IPS-20b (cell line): ENCODE measurements around the gene FAM98C.
A peak's percentile ranks its signal among the peaks of the same experiment; 100 is the strongest.

Experiments
- H3K27ac ChIP-seq: one replicate; pipeline ENCODE4 v1.5.1; 2013; ENCODE audit warnings: low read length
- H3K27me3 ChIP-seq: 2 replicates; pipeline ENCODE4 v1.6.1; 2013; ENCODE audit warnings: mild to moderate bottlenecking, low read length, inconsistent platforms; ENCODE audit not compliant: insufficient read depth
- H3K36me3 ChIP-seq: 2 replicates; pipeline ENCODE4 v1.6.1; 2013; ENCODE audit warnings: low read depth, mild to moderate bottlenecking, inconsistent platforms, low read length, moderate library complexity; ENCODE audit not compliant: insufficient read depth
- H3K4me1 ChIP-seq: 2 replicates; pipeline ENCODE4 v1.6.1; 2013; ENCODE audit warnings: mild to moderate bottlenecking, control low read depth, inconsistent platforms, low read length, moderate library complexity; ENCODE audit not compliant: insufficient read depth
- H3K4me3 ChIP-seq: 2 replicates; pipeline ENCODE4 v1.5.1; 2013; ENCODE audit warnings: mild to moderate bottlenecking, low read length, inconsistent platforms
- H3K9ac ChIP-seq: 2 replicates; pipeline ENCODE4 v1.6.1; 2013; ENCODE audit warnings: low read depth, mild to moderate bottlenecking, inconsistent platforms, low read length, moderate library complexity
- H3K9me3 ChIP-seq: 2 replicates; pipeline ENCODE4 v1.6.1; 2013; ENCODE audit warnings: mild to moderate bottlenecking, low read depth, low read length, inconsistent platforms; ENCODE audit not compliant: insufficient read depth

The FAM98C gene

GRCh38 chr19:38389101-38389925, 13.6 kb upstream of the FAM98C start:
- peak overlapping the region; percentile 98 for H3K27ac ChIP-seq
- H3K9ac ChIP-seq = peak overlapping the region; percentile 93; the same call in 1 of the 2 replicates
- no peaks in the 10 kb centered on the region for H3K9me3 ChIP-seq
- peak overlapping the region; percentile 99 for H3K4me3 ChIP-seq
- peaks cover 14% of the 10 kb centered on the region for H3K4me1 ChIP-seq
- peaks cover 16% of the 10 kb centered on the region for H3K36me3 ChIP-seq
- H3K27me3 ChIP-seq = peaks cover 7% of the 10 kb centered on the region; the same call in 1 of the 2 replicates

GRCh38 chr19:38389957-38390924, 12.7 kb upstream of the FAM98C start:
- peak overlapping the region; percentile 23; the same call in 1 of the 2 replicates for H3K9ac ChIP-seq

DNA sequence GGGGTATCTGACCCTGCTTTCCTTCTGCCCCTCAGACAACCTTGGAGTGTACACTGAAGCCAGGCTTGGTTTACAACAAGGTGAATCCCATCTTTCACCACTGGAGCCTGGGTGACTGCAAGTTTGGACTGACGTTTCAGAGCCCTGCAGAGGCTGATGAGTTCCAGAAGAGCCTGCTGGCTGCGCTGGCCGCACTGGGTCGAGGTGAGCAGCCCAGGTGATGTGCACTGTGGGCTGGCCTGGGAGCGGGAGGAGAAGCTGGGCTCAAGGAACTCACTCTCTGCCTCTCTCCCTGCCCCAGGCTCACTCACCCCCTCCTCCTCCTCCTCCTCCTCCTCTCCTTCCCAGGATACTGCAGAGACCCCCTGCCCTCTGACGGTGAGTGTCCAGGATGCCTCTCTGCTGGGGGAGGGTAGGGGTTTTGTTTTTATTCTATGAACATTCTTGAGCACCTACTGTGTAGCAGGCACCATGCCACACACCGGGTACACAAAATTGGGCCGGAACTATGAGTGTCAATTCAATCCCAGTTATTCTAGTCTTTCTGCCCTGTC, 10.9 kb upstream of the FAM98C start:
- H3K4me3 ChIP-seq = no peak overlapping the region
- peaks cover 5% of the 10 kb centered on the region; the same call in 1 of the 2 replicates for H3K27me3 ChIP-seq

More at GRCh38 chr19:38389957-38390924, 12.7 kb upstream of the FAM98C start:
- Histone ChIP-seq H3K27me3 (peaks cover 7% of the 10 kb centered on the region; the same call in 1 of the 2 replicates), H3K4me1 (peaks cover 18% of the 10 kb centered on the region), H3K36me3 (peaks cover 16% of the 10 kb centered on the region), H3K27ac (no peak overlapping the region), H3K9me3 (no peaks in the 10 kb centered on the region), H3K4me3 (peak overlapping the region; percentile 99)

DNA sequence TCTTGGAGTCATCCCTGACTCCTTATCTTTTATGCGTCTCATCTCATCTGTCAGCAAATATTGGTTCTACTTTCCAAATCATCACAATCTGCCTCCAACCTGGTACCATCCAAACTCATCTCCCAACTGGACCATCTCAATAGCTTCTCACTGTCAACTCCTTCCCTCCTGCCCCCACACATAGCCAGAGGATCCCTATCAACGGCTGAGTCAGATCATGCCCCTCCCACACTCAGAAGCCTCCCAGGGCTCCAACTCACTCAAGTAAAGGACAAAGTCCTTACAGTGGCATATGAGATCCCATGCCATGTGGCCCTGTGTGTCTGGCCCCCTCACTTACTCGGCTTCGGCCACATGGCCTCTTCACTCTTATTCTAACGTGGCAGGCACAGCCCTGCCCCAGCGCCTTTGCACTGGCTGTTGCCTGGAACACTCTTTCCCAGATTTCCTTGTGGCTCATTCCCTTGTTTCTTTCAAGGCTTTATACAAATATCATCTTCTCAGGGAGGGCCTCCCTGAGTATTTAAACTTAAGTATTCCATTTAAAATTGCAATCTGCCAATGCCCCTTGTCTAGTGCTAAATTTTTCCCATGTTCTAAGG, 10.1 kb upstream of the FAM98C start:
- H3K27me3 ChIP-seq = peaks cover 13% of the 10 kb centered on the region; the same call in 1 of the 2 replicates
- no peak overlapping the region for H3K27ac ChIP-seq
- H3K36me3 ChIP-seq = peaks cover 23% of the 10 kb centered on the region
- H3K4me3 ChIP-seq = no peak overlapping the region
- no peak overlapping the region for H3K9ac ChIP-seq
- no peaks in the 10 kb centered on the region for H3K9me3 ChIP-seq
- peaks cover 18% of the 10 kb centered on the region for H3K4me1 ChIP-seq

More for the DNA sequence above, 10.9 kb upstream of the FAM98C start:
- H3K9me3 ChIP-seq = no peaks in the 10 kb centered on the region
- H3K36me3 ChIP-seq = peaks cover 23% of the 10 kb centered on the region
- no peak overlapping the region for H3K9ac ChIP-seq
- peaks cover 18% of the 10 kb centered on the region for H3K4me1 ChIP-seq
- no peak overlapping the region for H3K27ac ChIP-seq

DNA sequence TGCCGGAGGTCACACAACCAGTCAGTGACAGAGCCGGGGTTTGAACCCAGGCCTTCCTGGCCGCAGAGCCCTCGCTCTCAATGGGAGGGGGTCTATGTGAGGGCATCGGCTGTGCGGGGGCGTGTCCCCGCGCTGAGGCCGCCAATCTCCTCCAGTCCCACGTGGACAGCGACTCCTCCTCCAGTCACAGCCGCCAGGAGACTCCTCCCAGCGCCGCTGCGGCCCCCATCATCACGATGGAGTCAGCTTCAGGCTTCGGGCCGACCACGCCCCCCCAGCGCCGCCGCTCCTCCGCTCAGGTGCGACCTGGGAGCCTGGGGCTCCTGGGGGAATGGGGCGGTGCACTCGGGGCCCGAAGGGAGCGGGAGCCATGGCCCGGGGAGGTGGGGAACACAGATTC, 8.4 kb upstream of the FAM98C start:
- Histone ChIP-seq H3K27me3 (peaks cover 29% of the 10 kb centered on the region), H3K4me1 (peaks cover 18% of the 10 kb centered on the region), H3K4me3 (peak overlapping the region; percentile 29; the same call in 1 of the 2 replicates)

DNA sequence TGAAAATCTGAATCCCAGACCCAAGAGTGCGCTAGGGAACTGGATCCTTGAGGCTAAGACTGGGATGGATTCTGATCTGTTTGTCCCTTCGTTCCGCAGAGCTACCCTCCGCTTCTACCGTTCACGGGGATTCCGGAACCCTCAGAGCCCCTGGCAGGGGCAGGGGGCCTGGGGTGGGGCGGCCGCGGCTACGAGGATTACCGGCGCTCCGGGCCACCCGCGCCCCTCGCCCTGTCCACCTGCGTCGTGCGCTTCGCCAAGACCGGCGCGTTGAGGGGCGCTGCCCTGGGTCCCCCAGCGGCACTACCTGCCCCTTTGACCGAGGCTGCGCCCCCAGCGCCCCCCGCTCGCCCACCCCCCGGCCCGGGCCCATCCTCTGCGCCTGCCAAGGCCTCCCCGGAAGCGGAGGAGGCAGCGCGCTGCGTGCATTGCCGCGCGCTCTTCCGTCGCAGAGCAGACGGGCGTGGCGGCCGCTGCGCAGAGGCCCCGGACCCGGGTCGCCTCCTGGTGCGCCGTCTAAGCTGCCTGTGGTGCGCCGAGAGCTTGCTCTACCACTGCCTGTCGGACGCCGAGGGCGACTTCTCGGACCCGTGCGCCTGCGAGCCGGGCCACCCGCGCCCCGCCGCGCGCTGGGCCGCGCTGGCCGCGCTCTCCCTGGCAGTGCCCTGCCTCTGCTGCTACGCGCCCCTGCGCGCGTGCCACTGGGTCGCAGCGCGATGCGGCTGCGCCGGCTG, 7.3 kb upstream of the FAM98C start:
- Histone ChIP-seq H3K9ac (no peak overlapping the region), H3K4me1 (peaks cover 12% of the 10 kb centered on the region), H3K27ac (no peak overlapping the region), H3K36me3 (peaks cover 23% of the 10 kb centered on the region), H3K4me3 (no peak overlapping the region), H3K27me3 (peaks cover 39% of the 10 kb centered on the region), H3K9me3 (no peaks in the 10 kb centered on the region)

More for the DNA sequence above, 8.4 kb upstream of the FAM98C start:
- H3K9me3 ChIP-seq = no peaks in the 10 kb centered on the region
- H3K27ac ChIP-seq = no peak overlapping the region
- no peak overlapping the region; the same call in 1 of the 2 replicates for H3K9ac ChIP-seq
- H3K36me3 ChIP-seq = peaks cover 23% of the 10 kb centered on the region

DNA sequence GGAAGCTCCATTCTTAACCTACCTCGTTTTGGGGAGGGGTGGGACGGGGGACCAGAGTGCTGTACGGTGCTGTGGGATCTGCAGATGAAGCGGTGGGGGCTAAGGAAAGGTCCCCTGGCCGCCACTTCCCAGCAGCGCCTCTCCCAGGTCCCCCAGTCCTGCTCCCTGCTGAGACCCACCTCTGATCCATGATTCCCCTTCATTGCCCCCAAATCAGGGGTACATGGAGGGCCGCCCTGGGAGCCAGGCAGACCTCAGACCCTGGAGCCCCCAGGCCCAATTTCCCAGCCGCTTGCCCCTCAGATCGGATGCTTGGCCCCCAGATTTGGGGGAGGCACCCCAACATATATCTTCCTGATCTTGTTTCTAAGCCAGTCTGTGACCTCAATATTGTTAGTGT, 3.8 kb upstream of the FAM98C start:
- no peak overlapping the region for H3K9ac ChIP-seq
- H3K27me3 ChIP-seq = peaks cover 56% of the 10 kb centered on the region
- peaks cover 5% of the 10 kb centered on the region; the same call in 1 of the 2 replicates for H3K4me1 ChIP-seq
- H3K4me3 ChIP-seq = no peak overlapping the region
- H3K36me3 ChIP-seq = peaks cover 8% of the 10 kb centered on the region; the same call in 1 of the 2 replicates
- H3K27ac ChIP-seq = no peak overlapping the region
- H3K9me3 ChIP-seq = no peaks in the 10 kb centered on the region

DNA sequence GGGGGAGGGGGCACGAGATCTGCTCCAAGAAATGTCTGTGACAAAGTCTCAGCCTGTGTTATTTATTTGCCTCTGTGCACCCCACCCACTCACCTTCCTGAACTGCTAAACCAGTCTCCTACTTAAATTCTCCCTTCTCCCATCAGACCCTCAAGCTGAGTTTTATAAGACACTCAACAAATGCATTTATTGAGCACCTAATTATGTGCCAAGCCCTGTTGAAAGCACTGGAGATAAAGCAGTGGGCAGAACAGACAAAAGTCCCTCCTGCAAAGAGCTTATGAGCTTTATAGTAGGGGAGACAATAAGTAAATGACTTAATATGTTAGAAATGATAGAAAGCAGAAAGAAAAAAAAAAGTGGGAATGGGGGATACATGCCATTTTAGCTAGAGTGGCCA, 3.4 kb upstream of the FAM98C start:
- Histone ChIP-seq H3K27ac (no peak overlapping the region), H3K36me3 (peaks cover 8% of the 10 kb centered on the region; the same call in 1 of the 2 replicates), H3K27me3 (peaks cover 56% of the 10 kb centered on the region), H3K9me3 (no peaks in the 10 kb centered on the region), H3K4me3 (no peak overlapping the region), H3K9ac (no peak overlapping the region), H3K4me1 (peaks cover 5% of the 10 kb centered on the region; the same call in 1 of the 2 replicates)

DNA sequence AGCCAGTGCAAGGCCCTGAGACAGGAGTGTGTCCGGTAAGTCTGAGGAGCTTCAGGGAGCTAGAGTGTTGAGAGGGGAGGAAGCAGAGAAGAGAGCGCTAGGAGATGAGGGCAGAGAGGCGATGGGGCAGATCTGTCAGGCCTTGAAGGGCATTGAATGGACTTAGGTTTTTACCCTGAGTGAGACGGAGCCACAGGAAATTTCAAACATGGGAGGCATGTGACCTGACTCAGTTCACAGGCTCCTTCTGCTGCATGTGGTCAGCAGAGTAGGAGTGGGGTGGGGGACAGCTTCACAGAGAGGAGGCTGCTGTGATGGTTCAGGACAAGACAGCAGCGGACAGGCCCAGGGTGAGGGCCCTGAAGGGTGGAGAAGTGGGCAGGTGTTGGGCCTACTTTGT, 2.5 kb upstream of the FAM98C start:
- Histone ChIP-seq H3K9ac (no peak overlapping the region), H3K4me3 (no peak overlapping the region), H3K9me3 (no peaks in the 10 kb centered on the region), H3K4me1 (no peaks in the 10 kb centered on the region), H3K27ac (no peak overlapping the region), H3K36me3 (peaks cover 8% of the 10 kb centered on the region; the same call in 1 of the 2 replicates), H3K27me3 (peaks cover 56% of the 10 kb centered on the region)

GRCh38 chr19:38401148-38401547, 1.7 kb upstream of the FAM98C start:
- H3K9me3 ChIP-seq = no peaks in the 10 kb centered on the region
- peaks cover 56% of the 10 kb centered on the region for H3K27me3 ChIP-seq
- H3K9ac ChIP-seq = no peak overlapping the region
- no peaks in the 10 kb centered on the region for H3K4me1 ChIP-seq
- H3K27ac ChIP-seq = no peak overlapping the region
- H3K4me3 ChIP-seq = no peak overlapping the region
- H3K36me3 ChIP-seq = peaks cover 6% of the 10 kb centered on the region; the same call in 1 of the 2 replicates
